Adrenal gland (tissue), 5 donors: ENCODE results near the gene CCDC186.
"Not testable (repeated sequence)": the region's sequence is repeated elsewhere in the genome, so short reads cannot be mapped to it uniquely, and the experiment has no call there.

ENCODE experiments used
- POLR2A ChIP-seq, 2 donors: fragments of 450-650 bp; IDR thresholded peaks; one replicate each; pipeline ENCODE4 v1.6.1; 2017; ENCODE audit warnings: antibody characterized with exemption in 2 of 2, mild to moderate bottlenecking in 2 of 2, moderate library complexity in 1 of 2
- TF ChIP-seq, protein P1 (sequence below), 6 experiments: fragments of 450-650 bp in 4 of 6; fragments of 200-600 bp in 2 of 6; sonication (generic) in 1 of 6; IDR thresholded peaks; 1 replicate in 5 of 6; 2 replicates in 1 of 6; pipeline versions ENCODE4 v1.5.1 to v1.8.0; 2016 to 2021; ENCODE audit warnings: antibody characterized with exemption in 6 of 6, mild to moderate bottlenecking in 2 of 6, moderate library complexity in 1 of 6
- donor health status: DM: no; HTN: no; CAD: no.

GRCh38 chr10:114140827-114141226 is 33.2 kb downstream of the CCDC186 start:
- TF ChIP-seq, protein P1, sequence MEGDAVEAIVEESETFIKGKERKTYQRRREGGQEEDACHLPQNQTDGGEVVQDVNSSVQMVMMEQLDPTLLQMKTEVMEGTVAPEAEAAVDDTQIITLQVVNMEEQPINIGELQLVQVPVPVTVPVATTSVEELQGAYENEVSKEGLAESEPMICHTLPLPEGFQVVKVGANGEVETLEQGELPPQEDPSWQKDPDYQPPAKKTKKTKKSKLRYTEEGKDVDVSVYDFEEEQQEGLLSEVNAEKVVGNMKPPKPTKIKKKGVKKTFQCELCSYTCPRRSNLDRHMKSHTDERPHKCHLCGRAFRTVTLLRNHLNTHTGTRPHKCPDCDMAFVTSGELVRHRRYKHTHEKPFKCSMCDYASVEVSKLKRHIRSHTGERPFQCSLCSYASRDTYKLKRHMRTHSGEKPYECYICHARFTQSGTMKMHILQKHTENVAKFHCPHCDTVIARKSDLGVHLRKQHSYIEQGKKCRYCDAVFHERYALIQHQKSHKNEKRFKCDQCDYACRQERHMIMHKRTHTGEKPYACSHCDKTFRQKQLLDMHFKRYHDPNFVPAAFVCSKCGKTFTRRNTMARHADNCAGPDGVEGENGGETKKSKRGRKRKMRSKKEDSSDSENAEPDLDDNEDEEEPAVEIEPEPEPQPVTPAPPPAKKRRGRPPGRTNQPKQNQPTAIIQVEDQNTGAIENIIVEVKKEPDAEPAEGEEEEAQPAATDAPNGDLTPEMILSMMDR (IDR thresholded peaks at IDR 0.05) = not testable (repeated sequence)
- TF ChIP-seq POLR2A (IDR thresholded peaks at IDR 0.05) = not testable (repeated sequence)
